Upper lobe of left lung (tissue), 4 donors: ENCODE data around the gene BAZ1B.

ENCODE experiments used
- CTCF ChIP-seq, 6 experiments: fragments of 450-650 bp in 4 of 6; fragments of 200-600 bp in 2 of 6; sonication (generic) in 2 of 6; IDR thresholded peaks; one replicate each; pipeline ENCODE4 v1.5.1; 2016 to 2019; ENCODE audit warnings: antibody characterized with exemption in 6 of 6
- EP300 ChIP-seq, 4 donors: sonication (generic); formaldehyde crosslinking; IDR thresholded peaks; one replicate each; pipeline ENCODE4 v1.5.1; 2017; ENCODE audit warnings: antibody characterized with exemption in 4 of 4, control low read depth in 2 of 4
- POLR2AphosphoS5 ChIP-seq, 2 donors: sonication (generic); formaldehyde crosslinking; IDR thresholded peaks; one replicate each; pipeline ENCODE4 v1.5.1; 2017; ENCODE audit warnings: antibody characterized with exemption in 2 of 2

GRCh38 chr7:73507556-73507955 lies 14.5 kb downstream of the BAZ1B start:
- TF ChIP-seq CTCF (IDR thresholded peaks at IDR 0.05) (no peak), EP300 (IDR thresholded peaks at IDR 0.05) (no peak), POLR2AphosphoS5 (IDR thresholded peaks at IDR 0.05) (no peak)
